ENCODE measurements around the gene IQGAP3. TPM values are rescaled to one million over a fixed set of nuclear protein-coding genes. Genes with fewer than 3 reads are reported as not detected.

The IQGAP3 gene
- total RNA-seq, 2 experiments from 2014 or later = not detected

DNA sequence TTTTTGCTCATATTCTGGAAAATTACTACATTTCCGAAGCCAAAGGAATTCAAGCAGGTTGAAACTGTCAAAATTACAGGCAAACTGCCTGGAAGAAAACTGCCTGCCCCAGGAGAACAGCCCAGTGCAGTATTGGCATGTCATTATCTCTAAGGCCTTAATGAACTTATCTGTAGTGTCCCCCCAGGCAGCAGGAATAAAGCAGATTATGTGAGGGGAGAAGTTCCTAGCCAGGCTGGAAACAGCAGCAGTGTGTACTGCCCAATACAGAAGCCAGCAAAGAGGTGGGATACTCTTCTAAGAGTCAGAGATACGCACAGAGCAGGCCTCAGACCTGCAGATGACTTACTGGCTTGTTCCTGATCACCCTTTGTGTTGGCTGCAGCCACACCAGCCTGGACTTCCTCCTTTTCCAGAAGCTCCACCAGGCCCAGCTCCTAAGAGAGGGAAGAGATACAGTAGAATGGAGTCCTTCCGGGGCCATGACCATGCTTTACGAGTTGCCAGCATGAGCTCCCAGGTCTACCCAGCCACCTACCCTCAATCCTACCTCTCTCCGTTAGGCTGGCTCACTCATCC lies 11.7 kb downstream of the IQGAP3 start:
- H3K4me3 ChIP-seq (ENCODE audit: low read length) = no peak overlapping the region

DNA sequence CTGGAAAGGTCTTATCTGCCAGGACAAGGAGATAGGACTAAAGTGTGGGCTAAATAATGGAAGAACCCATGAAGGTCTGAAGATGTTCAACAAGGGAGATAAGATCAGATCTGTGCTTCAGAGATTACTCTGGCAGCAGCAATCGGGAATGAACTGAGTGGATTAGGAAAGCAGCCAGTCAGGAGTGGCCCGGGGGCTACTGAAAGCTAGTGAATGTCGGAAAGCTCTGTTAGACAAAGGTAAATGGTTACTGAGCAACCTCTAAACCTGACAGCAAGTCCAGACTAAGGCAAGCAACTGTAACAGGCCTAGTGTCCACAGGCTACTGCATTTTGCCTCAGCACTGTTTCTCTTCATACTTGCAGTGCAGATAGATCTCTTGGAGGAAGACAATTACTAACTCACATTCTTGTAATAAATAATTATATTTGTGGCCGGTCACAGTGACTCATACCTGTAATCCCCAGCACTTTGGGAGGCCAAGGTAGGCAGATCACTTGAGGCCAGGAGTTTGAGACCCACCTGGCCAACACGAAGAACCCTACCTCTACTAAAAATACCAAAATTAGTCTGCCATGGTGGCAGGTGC lies 12.5 kb downstream of the IQGAP3 start:
- no peaks in the 10 kb centered on the region for H3K36me3 Mint-ChIP-seq (ENCODE audit: low read depth)
- Histone ChIP-seq H3K36me3 (ENCODE audit: insufficient read depth, low read length) (no peaks in the 10 kb centered on the region), H3K27ac (ENCODE audit: low read depth in 1 of 2, low read length in 2 of 2) (no peak overlapping the region), H3K27me3 (ENCODE audit: control insufficient read depth in 1 of 2, insufficient read depth in 2 of 2, low read length in 2 of 2) (no peaks in the 10 kb centered on the region), H3K4me3 (ENCODE audit: low read length) (no peak overlapping the region), H3K9me3 (ENCODE audit: control insufficient read depth in 1 of 2, insufficient read depth in 1 of 2, low read length in 2 of 2) (no peaks in the 10 kb centered on the region), H3K4me1 (ENCODE audit: insufficient read depth, low read length) (no peaks in the 10 kb centered on the region)
- no peaks in the 10 kb centered on the region for H3K4me1 Mint-ChIP-seq (ENCODE audit: low read depth)
- TF ChIP-seq, protein P1, sequence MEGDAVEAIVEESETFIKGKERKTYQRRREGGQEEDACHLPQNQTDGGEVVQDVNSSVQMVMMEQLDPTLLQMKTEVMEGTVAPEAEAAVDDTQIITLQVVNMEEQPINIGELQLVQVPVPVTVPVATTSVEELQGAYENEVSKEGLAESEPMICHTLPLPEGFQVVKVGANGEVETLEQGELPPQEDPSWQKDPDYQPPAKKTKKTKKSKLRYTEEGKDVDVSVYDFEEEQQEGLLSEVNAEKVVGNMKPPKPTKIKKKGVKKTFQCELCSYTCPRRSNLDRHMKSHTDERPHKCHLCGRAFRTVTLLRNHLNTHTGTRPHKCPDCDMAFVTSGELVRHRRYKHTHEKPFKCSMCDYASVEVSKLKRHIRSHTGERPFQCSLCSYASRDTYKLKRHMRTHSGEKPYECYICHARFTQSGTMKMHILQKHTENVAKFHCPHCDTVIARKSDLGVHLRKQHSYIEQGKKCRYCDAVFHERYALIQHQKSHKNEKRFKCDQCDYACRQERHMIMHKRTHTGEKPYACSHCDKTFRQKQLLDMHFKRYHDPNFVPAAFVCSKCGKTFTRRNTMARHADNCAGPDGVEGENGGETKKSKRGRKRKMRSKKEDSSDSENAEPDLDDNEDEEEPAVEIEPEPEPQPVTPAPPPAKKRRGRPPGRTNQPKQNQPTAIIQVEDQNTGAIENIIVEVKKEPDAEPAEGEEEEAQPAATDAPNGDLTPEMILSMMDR (IDR thresholded peaks at IDR 0.05) = no peak
- no peaks in the 10 kb centered on the region for H3K27me3 Mint-ChIP-seq
- ATAC-seq (ENCODE audit: poor library complexity) = no peak
- H3K4me3 Mint-ChIP-seq = no peak overlapping the region
- no peak for DNase-seq
- H3K27ac Mint-ChIP-seq = no peak overlapping the region
- H3K9me3 Mint-ChIP-seq = no peaks in the 10 kb centered on the region
- ChIA-PET CTCF (no interaction called here), POLR2A (no interaction called here)
- intact Hi-C loops (cut with DNase I, micrococcal nuclease) = no loop called here

More for the DNA sequence above, 11.7 kb downstream of the IQGAP3 start:
- Mint-ChIP-seq H3K27me3 (no peaks in the 10 kb centered on the region), H3K36me3 (ENCODE audit: low read depth) (no peaks in the 10 kb centered on the region), H3K4me1 (ENCODE audit: low read depth) (no peaks in the 10 kb centered on the region), H3K27ac (no peak overlapping the region), H3K4me3 (no peak overlapping the region), H3K9me3 (no peaks in the 10 kb centered on the region)
- ChIA-PET POLR2A (no interaction called here), CTCF (no interaction called here)
- Histone ChIP-seq H3K4me1 (ENCODE audit: insufficient read depth, low read length) (no peaks in the 10 kb centered on the region), H3K9me3 (ENCODE audit: control insufficient read depth in 1 of 2, insufficient read depth in 1 of 2, low read length in 2 of 2) (no peaks in the 10 kb centered on the region), H3K36me3 (ENCODE audit: insufficient read depth, low read length) (no peaks in the 10 kb centered on the region), H3K27ac (ENCODE audit: low read depth in 1 of 2, low read length in 2 of 2) (no peak overlapping the region), H3K27me3 (ENCODE audit: control insufficient read depth in 1 of 2, insufficient read depth in 2 of 2, low read length in 2 of 2) (no peaks in the 10 kb centered on the region)
- DNase-seq (no peak), ATAC-seq (ENCODE audit: poor library complexity) (no peak)
- TF ChIP-seq, protein P1 (IDR thresholded peaks at IDR 0.05) = no peak
- intact Hi-C loops (cut with DNase I, micrococcal nuclease) = no loop called here

DNA sequence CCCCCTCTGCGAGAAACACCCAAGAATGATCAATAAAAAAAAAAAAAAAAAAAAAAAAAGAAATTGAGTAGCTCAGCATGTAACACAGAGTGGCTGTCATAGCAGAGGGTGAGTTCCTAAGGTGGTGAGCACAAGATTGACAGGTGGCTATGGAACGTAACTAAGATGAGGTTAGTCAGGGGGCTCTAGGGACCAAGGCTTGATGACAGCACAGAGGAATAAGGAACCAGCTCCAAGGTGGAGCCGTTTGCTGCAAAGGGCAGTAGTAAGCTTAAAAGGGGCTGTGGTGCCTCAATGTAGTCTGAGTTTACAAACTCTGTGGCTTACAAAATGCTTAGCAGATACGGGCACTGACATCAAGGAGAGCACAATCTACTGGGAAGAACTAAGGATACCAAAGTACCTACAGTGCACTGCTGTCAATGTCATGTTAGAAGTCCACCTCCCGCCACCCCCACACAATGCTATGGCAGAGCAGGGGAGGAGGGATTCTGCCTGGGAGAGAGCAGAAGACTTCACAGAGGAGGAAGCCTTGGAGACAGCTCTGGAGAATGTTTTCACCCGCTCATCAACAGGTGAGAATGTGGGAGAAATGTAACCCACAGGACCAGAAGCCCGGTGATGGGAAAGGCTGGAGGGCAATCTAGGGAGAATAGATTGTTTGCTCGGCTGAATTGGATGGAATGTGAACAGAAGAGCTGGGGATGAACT lies 13.1 kb downstream of the IQGAP3 start:
- intact Hi-C loops (cut with DNase I, micrococcal nuclease) = no loop called here
- H3K9me3 ChIP-seq (ENCODE audit: control insufficient read depth in 1 of 2, insufficient read depth in 1 of 2, low read length in 2 of 2) = no peaks in the 10 kb centered on the region
- H3K4me1 ChIP-seq (ENCODE audit: insufficient read depth, low read length) = no peaks in the 10 kb centered on the region
- Mint-ChIP-seq H3K4me3 (no peak overlapping the region), H3K4me1 (ENCODE audit: low read depth) (no peaks in the 10 kb centered on the region), H3K9me3 (no peaks in the 10 kb centered on the region), H3K36me3 (ENCODE audit: low read depth) (no peaks in the 10 kb centered on the region), H3K27ac (no peak overlapping the region), H3K27me3 (no peaks in the 10 kb centered on the region)
- TF ChIP-seq, protein P1 (IDR thresholded peaks at IDR 0.05) = no peak
- no peaks in the 10 kb centered on the region for H3K27me3 ChIP-seq (ENCODE audit: control insufficient read depth in 1 of 2, insufficient read depth in 2 of 2, low read length in 2 of 2)
- ATAC-seq (ENCODE audit: poor library complexity) (no peak), DNase-seq (no peak)
- ChIA-PET CTCF (no interaction called here), POLR2A (no interaction called here)
- no peak overlapping the region for H3K4me3 ChIP-seq (ENCODE audit: low read length)
- no peak overlapping the region for H3K27ac ChIP-seq (ENCODE audit: low read depth in 1 of 2, low read length in 2 of 2)
- no peaks in the 10 kb centered on the region for H3K36me3 ChIP-seq (ENCODE audit: insufficient read depth, low read length)

Data from CD4-positive, alpha-beta T cell (primary cell).